GM13976 (cell line): ENCODE measurements around the gene SOS1.

Experiments
- DNase-seq: peaks from one replicate; pipeline ENCODE4 v3.0.0; 2012; ENCODE audit warnings: low spot score
- CTCF ChIP-seq: IDR thresholded peaks from 2 replicates; pipeline ENCODE4 v1.5.1; 2012; ENCODE audit warnings: borderline replicate concordance, mild to moderate bottlenecking; ENCODE audit not compliant: insufficient read depth; ENCODE audit errors: extremely low read depth, missing control alignments, control extremely low read depth
- in situ Hi-C: fragments of 300-500 bp; cut with MboI; formaldehyde crosslinking; loops from one replicate; pipeline ENCODE4 v1.12.0; 2022; ENCODE audit warnings: low sequenced_read_pairs, mixed read lengths, inconsistent platforms; ENCODE audit not compliant: unreplicated experiment

Gene SOS1

GRCh38 chr2:39033980-39034379 lies 86.9 kb downstream of the SOS1 start:
- DNase-seq = no peak
- TF ChIP-seq CTCF = no peak
- in situ Hi-C loops = no loop called here

- TF ChIP-seq CTCF = no peak
- in situ Hi-C loops = no loop called here
Observed at GRCh38 chr2:39027421-39027820, 93.4 kb downstream of the SOS1 start.

GRCh38 chr2:39024833-39025232 lies 96.0 kb downstream of the SOS1 start:
- DNase-seq = no peak
- TF ChIP-seq CTCF = no peak
- in situ Hi-C loops = no loop called here

More at GRCh38 chr2:39027421-39027820, 93.4 kb downstream of the SOS1 start:
- no peak for DNase-seq

- no peak for DNase-seq
- in situ Hi-C loops = no loop called here
- TF ChIP-seq CTCF = no peak
Observed at GRCh38 chr2:39023649-39024048, 97.2 kb downstream of the SOS1 start.

GRCh38 chr2:39022642-39023235 lies 98.1 kb downstream of the SOS1 start:
- TF ChIP-seq CTCF = no peak
- in situ Hi-C loops = no loop called here
- DNase-seq = no peak

GRCh38 chr2:39020383-39020782 lies 100.5 kb downstream of the SOS1 start:
- in situ Hi-C loops = no loop called here
- DNase-seq = no peak
- TF ChIP-seq CTCF = no peak
